ENCODE results near the gene HNRNPC. TPM values are rescaled to one million over a fixed set of nuclear protein-coding genes. Genes with fewer than 3 reads are reported as not detected.
A peak's percentile ranks its signal among the peaks of the same experiment; 100 is the strongest.

Gene HNRNPC
- total RNA-seq, 1 donor from 2014 or later: 601 TPM

DNA sequence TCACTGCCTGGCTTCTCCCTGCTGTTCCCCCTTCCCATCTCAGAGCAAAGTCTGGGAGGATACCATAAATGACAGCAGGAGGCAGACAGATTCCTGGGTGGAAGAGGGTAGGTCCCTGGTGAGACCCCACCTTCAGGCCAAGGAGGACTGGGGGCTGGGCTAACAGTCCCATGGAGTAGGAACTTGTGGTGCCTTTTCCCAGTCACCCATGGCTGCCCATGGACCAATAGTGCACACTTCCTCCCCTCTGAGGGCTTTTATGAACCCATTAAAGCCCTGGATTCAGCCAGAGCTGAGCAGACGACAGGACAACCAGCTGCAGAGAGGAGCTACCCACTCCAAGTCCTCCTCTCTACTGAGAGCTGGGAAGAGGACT lies 76.8 kb downstream of the HNRNPC start:
- TF ChIP-seq, protein P1, sequence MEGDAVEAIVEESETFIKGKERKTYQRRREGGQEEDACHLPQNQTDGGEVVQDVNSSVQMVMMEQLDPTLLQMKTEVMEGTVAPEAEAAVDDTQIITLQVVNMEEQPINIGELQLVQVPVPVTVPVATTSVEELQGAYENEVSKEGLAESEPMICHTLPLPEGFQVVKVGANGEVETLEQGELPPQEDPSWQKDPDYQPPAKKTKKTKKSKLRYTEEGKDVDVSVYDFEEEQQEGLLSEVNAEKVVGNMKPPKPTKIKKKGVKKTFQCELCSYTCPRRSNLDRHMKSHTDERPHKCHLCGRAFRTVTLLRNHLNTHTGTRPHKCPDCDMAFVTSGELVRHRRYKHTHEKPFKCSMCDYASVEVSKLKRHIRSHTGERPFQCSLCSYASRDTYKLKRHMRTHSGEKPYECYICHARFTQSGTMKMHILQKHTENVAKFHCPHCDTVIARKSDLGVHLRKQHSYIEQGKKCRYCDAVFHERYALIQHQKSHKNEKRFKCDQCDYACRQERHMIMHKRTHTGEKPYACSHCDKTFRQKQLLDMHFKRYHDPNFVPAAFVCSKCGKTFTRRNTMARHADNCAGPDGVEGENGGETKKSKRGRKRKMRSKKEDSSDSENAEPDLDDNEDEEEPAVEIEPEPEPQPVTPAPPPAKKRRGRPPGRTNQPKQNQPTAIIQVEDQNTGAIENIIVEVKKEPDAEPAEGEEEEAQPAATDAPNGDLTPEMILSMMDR (IDR thresholded peaks at IDR 0.05; ENCODE audit: unreplicated experiment): no peak
- Mint-ChIP-seq H3K27ac (ENCODE audit: unreplicated experiment) (no peak overlapping the region), H3K9me3 (ENCODE audit: unreplicated experiment) (no peaks in the 10 kb centered on the region), H3K27me3 (ENCODE audit: unreplicated experiment) (no peaks in the 10 kb centered on the region), H3K4me1 (ENCODE audit: unreplicated experiment) (peaks cover 6% of the 10 kb centered on the region), H3K36me3 (ENCODE audit: low read depth, unreplicated experiment) (no peaks in the 10 kb centered on the region), H3K4me3 (ENCODE audit: unreplicated experiment) (no peak overlapping the region)
- DNase-seq (ENCODE audit: low spot score): no peak

DNA sequence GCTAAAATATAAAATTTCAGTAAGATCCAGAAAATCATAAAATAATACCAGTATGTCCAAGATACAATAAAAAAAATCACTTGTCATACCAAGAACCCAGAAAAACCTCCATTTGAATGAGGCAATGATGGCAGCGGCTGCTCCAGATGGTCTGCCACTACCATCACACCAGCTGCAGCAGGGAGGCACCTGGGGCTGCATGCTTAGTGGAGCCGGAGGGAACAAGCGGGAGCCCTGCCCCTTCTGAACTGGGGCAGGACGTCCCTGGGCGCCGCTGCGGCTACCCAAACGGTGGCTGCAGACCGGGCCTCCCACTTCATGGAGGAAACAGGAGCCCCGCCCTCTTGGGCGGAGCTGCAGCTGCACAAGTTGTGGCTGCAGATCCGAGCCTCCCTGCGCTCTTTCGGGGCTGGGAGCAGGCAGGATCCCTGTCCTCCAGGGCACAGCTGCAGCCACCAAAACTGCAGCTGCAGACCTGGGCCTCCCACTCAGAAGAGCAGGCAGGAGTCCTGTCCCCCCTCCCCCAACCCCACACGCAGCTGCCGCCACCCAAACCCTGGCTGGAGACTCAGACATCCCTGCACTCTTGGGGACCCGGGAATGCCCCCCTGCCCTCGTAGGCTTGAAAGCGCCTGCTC lies 77.3 kb downstream of the HNRNPC start:
- H3K4me1 Mint-ChIP-seq (ENCODE audit: unreplicated experiment): peaks cover 6% of the 10 kb centered on the region
- DNase-seq (ENCODE audit: low spot score): peak; percentile 58
- H3K27ac Mint-ChIP-seq (ENCODE audit: unreplicated experiment): no peak overlapping the region
- TF ChIP-seq, protein P1 (IDR thresholded peaks at IDR 0.05; ENCODE audit: unreplicated experiment): no peak
- no peak overlapping the region for H3K4me3 Mint-ChIP-seq (ENCODE audit: unreplicated experiment)
- no peaks in the 10 kb centered on the region for H3K36me3 Mint-ChIP-seq (ENCODE audit: low read depth, unreplicated experiment)
- H3K9me3 Mint-ChIP-seq (ENCODE audit: unreplicated experiment): no peaks in the 10 kb centered on the region
- no peaks in the 10 kb centered on the region for H3K27me3 Mint-ChIP-seq (ENCODE audit: unreplicated experiment)

GRCh38 chr14:21191261-21191808 lies 77.9 kb downstream of the HNRNPC start:
- H3K36me3 Mint-ChIP-seq (ENCODE audit: low read depth, unreplicated experiment): no peaks in the 10 kb centered on the region
- no peak overlapping the region for H3K4me3 Mint-ChIP-seq (ENCODE audit: unreplicated experiment)
- H3K27me3 Mint-ChIP-seq (ENCODE audit: unreplicated experiment): no peaks in the 10 kb centered on the region
- H3K27ac Mint-ChIP-seq (ENCODE audit: unreplicated experiment): no peak overlapping the region
- no peak for DNase-seq (ENCODE audit: low spot score)
- H3K4me1 Mint-ChIP-seq (ENCODE audit: unreplicated experiment): peaks cover 6% of the 10 kb centered on the region
- TF ChIP-seq, protein P1 (IDR thresholded peaks at IDR 0.05; ENCODE audit: unreplicated experiment): no peak
- no peaks in the 10 kb centered on the region for H3K9me3 Mint-ChIP-seq (ENCODE audit: unreplicated experiment)

DNA sequence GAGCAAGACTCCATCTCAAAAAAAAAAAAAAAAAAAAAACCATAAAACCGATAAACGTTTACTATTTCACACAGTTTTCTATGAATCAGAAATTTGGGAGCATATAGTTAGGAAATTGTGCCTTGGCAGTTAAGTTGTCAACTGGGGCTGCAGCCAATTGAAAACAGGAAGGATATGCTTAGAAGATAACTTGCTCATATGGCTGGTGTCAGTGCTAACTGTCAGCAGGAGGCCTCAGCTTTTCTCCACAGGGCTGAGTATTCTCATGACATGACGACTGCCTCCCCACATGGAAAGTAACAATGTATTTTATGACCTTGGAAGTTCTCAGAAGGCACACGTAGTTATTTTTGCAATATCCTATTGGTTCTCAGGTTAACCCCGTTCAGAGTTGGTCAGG lies 83.8 kb downstream of the HNRNPC start:
- H3K27ac Mint-ChIP-seq (ENCODE audit: unreplicated experiment): no peak overlapping the region
- DNase-seq (ENCODE audit: low spot score): no peak

DNA sequence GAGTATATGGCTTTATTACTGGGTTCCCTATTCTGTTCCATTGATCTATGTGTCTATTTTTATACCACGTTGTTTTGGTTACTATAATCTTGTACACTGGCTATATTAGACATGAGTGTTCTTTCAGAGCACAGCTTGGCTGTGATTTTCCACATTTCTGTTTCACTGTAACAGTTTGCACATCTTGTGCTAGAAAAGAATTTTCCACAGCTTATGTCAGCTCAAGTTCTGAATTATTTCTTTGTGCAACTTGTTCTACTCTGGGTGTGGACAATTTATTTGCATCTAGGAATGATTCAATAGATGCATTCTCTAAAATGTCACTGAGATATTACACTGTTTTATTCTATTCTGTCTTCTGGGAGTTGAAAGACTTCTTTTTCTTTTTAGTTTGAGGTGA lies 85.0 kb downstream of the HNRNPC start:
- no peak overlapping the region for H3K27ac Mint-ChIP-seq (ENCODE audit: unreplicated experiment)
- no peak overlapping the region for H3K4me3 Mint-ChIP-seq (ENCODE audit: unreplicated experiment)
- no peak for DNase-seq (ENCODE audit: low spot score)
- no peaks in the 10 kb centered on the region for H3K36me3 Mint-ChIP-seq (ENCODE audit: low read depth, unreplicated experiment)
- TF ChIP-seq, protein P1 (IDR thresholded peaks at IDR 0.05; ENCODE audit: unreplicated experiment): no peak
- H3K9me3 Mint-ChIP-seq (ENCODE audit: unreplicated experiment): no peaks in the 10 kb centered on the region
- H3K4me1 Mint-ChIP-seq (ENCODE audit: unreplicated experiment): no peaks in the 10 kb centered on the region
- H3K27me3 Mint-ChIP-seq (ENCODE audit: unreplicated experiment): no peaks in the 10 kb centered on the region

More for the DNA sequence above, 83.8 kb downstream of the HNRNPC start:
- TF ChIP-seq, protein P1 (IDR thresholded peaks at IDR 0.05; ENCODE audit: unreplicated experiment): no peak
- no peak overlapping the region for H3K4me3 Mint-ChIP-seq (ENCODE audit: unreplicated experiment)
- H3K4me1 Mint-ChIP-seq (ENCODE audit: unreplicated experiment): no peaks in the 10 kb centered on the region
- H3K27me3 Mint-ChIP-seq (ENCODE audit: unreplicated experiment): no peaks in the 10 kb centered on the region
- no peaks in the 10 kb centered on the region for H3K9me3 Mint-ChIP-seq (ENCODE audit: unreplicated experiment)
- no peaks in the 10 kb centered on the region for H3K36me3 Mint-ChIP-seq (ENCODE audit: low read depth, unreplicated experiment)

All from endothelial cell (in vitro differentiated cells).